HepG2 (cell line): ENCODE measurements around the gene IPPK. TPM values are rescaled to one million over a fixed set of nuclear protein-coding genes. Genes with fewer than 3 reads are reported as not detected.

Experiments used
- ELF1 ChIP-seq: sonication (generic); formaldehyde crosslinking; IDR thresholded peaks from 2 replicates; pipeline ENCODE4 v1.4.0; 2020; ENCODE audit warnings: missing genetic modification reagents
- HNF1B ChIP-seq: sonication (generic); formaldehyde crosslinking; IDR thresholded peaks from 2 replicates; pipeline ENCODE4 v1.5.1; 2020; ENCODE audit warnings: mild to moderate bottlenecking, moderate library complexity, missing genetic modification reagents
- RFXANK ChIP-seq: IDR thresholded peaks from 2 replicates; pipeline ENCODE4 v1.6.1; 2016
- SPEN ChIP-seq: sonication (generic); formaldehyde crosslinking; IDR thresholded peaks from 2 replicates; pipeline ENCODE4 v1.5.1; 2020; ENCODE audit warnings: low read depth, mild to moderate bottlenecking, missing genetic modification reagents
- THRA ChIP-seq: sonication (generic); formaldehyde crosslinking; IDR thresholded peaks from 2 replicates; pipeline ENCODE4 v1.4.0; 2020; ENCODE audit warnings: missing genetic modification reagents, borderline replicate concordance
- TRAFD1 ChIP-seq: sonication (generic); formaldehyde crosslinking; IDR thresholded peaks from 2 replicates; pipeline ENCODE4 v1.5.1; 2020; ENCODE audit warnings: missing genetic modification reagents, mild to moderate bottlenecking, borderline replicate concordance
- U2AF1 ChIP-seq: fragments of 200-400 bp; formaldehyde crosslinking; optimal IDR thresholded peaks from 2 replicates; pipeline ENCODE3; 2017; ENCODE audit warnings: mild to moderate bottlenecking, low read depth, low read length
- ZBED4 ChIP-seq: sonication (generic); formaldehyde crosslinking; IDR thresholded peaks from 2 replicates; pipeline ENCODE4 v1.4.0; 2020; ENCODE audit warnings: missing genetic modification reagents, borderline replicate concordance
- ZNF121 ChIP-seq: sonication (generic); formaldehyde crosslinking; IDR thresholded peaks from 2 replicates; pipeline ENCODE4 v1.5.0; 2020; ENCODE audit warnings: mild to moderate bottlenecking, missing genetic modification reagents
- ZNF441 ChIP-seq: sonication (generic); formaldehyde crosslinking; IDR thresholded peaks from 2 replicates; pipeline ENCODE4 v1.7.0; 2021; ENCODE audit warnings: missing genetic modification reagents, borderline replicate concordance
- ZNF484 ChIP-seq: sonication (generic); formaldehyde crosslinking; IDR thresholded peaks from 2 replicates; pipeline ENCODE4 v1.5.1; 2020; ENCODE audit warnings: mild to moderate bottlenecking, low read depth, missing genetic modification reagents, borderline replicate concordance
- ZNF674 ChIP-seq: sonication (generic); formaldehyde crosslinking; IDR thresholded peaks from 2 replicates; pipeline ENCODE4 v1.5.0; 2020; ENCODE audit warnings: low read depth, mild to moderate bottlenecking, missing genetic modification reagents
- ZNF691 ChIP-seq: sonication (generic); formaldehyde crosslinking; IDR thresholded peaks from 2 replicates; pipeline ENCODE4 v1.4.0; 2020; ENCODE audit warnings: missing genetic modification reagents, low read depth, mild to moderate bottlenecking, borderline replicate concordance
- ZNF772 ChIP-seq: sonication (generic); formaldehyde crosslinking; IDR thresholded peaks from 2 replicates; pipeline ENCODE4 v1.5.0; 2020; ENCODE audit warnings: mild to moderate bottlenecking, missing genetic modification reagents
- ZXDC ChIP-seq: sonication (generic); formaldehyde crosslinking; IDR thresholded peaks from 2 replicates; pipeline ENCODE4 v1.5.0; 2020; ENCODE audit warnings: mild to moderate bottlenecking, missing genetic modification reagents
- polyA plus RNA-seq, 8 experiments: library from polyadenylated mRNA; depleted of rRNA in 3 of 8; stranded (reverse) in 7 of 8; unstranded in 1 of 8; fragments of >200 nt; fragmentation: Illumina TruSeq in 4 of 8; extraction: Trizol in 4 of 8; gene quantifications; 2 replicates each; pipeline versions ENCODE4 v1.2.1 to v1.2.3, GENCODE V29; 2011 to 2016; ENCODE audit warnings: low read depth in 4 of 8, missing spikeins in 1 of 8, mixed read lengths in 1 of 8; ENCODE audit not compliant: insufficient read depth in 1 of 8
- total RNA-seq, 5 experiments: library from RNA; depleted of rRNA; stranded (reverse); fragments of >200 nt; fragmentation: Illumina TruSeq; extraction: Trizol; gene quantifications; 2 replicates each; pipeline ENCODE4 v1.2.3, GENCODE V29; 2016; ENCODE audit warnings: low read depth in 1 of 5

Gene IPPK
- total and polyA plus RNA-seq, 2 of the 13 experiments (the other 11 are each of a cell fraction or from before 2014, with no cell fraction given) = 9.9 to 14.1 TPM

GRCh38 chr9:92634712-92635605 lies 35.0 kb downstream of the IPPK start (continued):
- TF ChIP-seq ZXDC (CRISPR knock-in tag) = no peak
- 0 out of 2 replicates have a peak, but pooled peaks have one; percentile 44 for TF ChIP-seq ZBED4 (CRISPR knock-in tag)
- TF ChIP-seq U2AF1 = no peak
- no peak for TF ChIP-seq ZNF121 (CRISPR knock-in tag)
- peak; percentile 48; the same call in 1 of the 2 replicates for TF ChIP-seq THRA (CRISPR knock-in tag)
- TF ChIP-seq RFXANK (CRISPR knock-in tag) = no peak
- no peak for TF ChIP-seq ZNF772 (CRISPR knock-in tag)
- no peak for TF ChIP-seq ZNF484 (CRISPR knock-in tag)
- TF ChIP-seq ZNF691 = no peak
- TF ChIP-seq TRAFD1 = no peak
- peak; percentile 41; the same call in 1 of the 2 replicates for TF ChIP-seq SPEN (CRISPR knock-in tag)
- TF ChIP-seq ELF1 (CRISPR knock-in tag) = 0 out of 2 replicates have a peak, but pooled peaks have one; percentile 7
- TF ChIP-seq ZNF674 (CRISPR knock-in tag) = no peak
- TF ChIP-seq HNF1B = peak; percentile 66; the same call in 1 of the 2 replicates
- no peak for TF ChIP-seq ZNF441 (CRISPR knock-in tag)
